Common myeloid progenitor, CD34-positive (primary cell): Measurements from ENCODE around the gene ATXN2.
"Not testable (repeated sequence)": the region's sequence is repeated elsewhere in the genome, so short reads cannot be mapped to it uniquely, and the experiment has no call there.

ENCODE experiments used
- CTCF ChIA-PET: fragments of 350-600 bp; sonication (Branson Sonifier 250); formaldehyde crosslinking; loops from one replicate; lab custom pipeline; 2021; ENCODE audit warnings: antibody characterized with exemption; lab: Charles Lee
- POLR2A ChIA-PET: fragments of 350-600 bp; sonication (Branson Sonifier 250); formaldehyde crosslinking; loops from one replicate; lab custom pipeline; 2021; ENCODE audit warnings: antibody characterized with exemption; lab: Charles Lee
- DNase-seq, 3 donors: peaks; one replicate each; pipeline versions ENCODE4 v3.0.0 to v3.0.0-alpha.2; 2013
- H3K27ac ChIP-seq, 2 experiments: 1 replicate in 1 of 2; 2 replicates in 1 of 2; pipeline ENCODE4 v1.7.0; 2013; ENCODE audit warnings: inconsistent platforms in 2 of 2, low read length in 2 of 2, mild to moderate bottlenecking in 2 of 2, low read depth in 1 of 2, moderate library complexity in 1 of 2; ENCODE audit not compliant: severe bottlenecking in 2 of 2, insufficient read depth in 1 of 2, poor library complexity in 1 of 2
- H3K27me3 ChIP-seq, 5 experiments: replicated peaks in 2 of 5; 1 replicate in 3 of 5; 2 replicates in 2 of 5; pipeline versions ENCODE4 v1.6.1 to v1.7.0; 2013; ENCODE audit warnings: low read length in 4 of 5, mild to moderate bottlenecking in 2 of 5, moderate library complexity in 2 of 5, inconsistent platforms in 1 of 5; ENCODE audit not compliant: insufficient read depth in 5 of 5, control insufficient read depth in 4 of 5
- H3K36me3 ChIP-seq, 4 experiments: 1 replicate in 2 of 4; 2 replicates in 2 of 4; pipeline versions ENCODE4 v1.6.1 to v1.7.0; 2013; ENCODE audit warnings: low read length in 3 of 4, control low read depth in 1 of 4, mild to moderate bottlenecking in 1 of 4; ENCODE audit not compliant: control insufficient read depth in 4 of 4, insufficient read depth in 4 of 4
- H3K4me1 ChIP-seq, 4 experiments: 1 replicate in 3 of 4; 2 replicates in 1 of 4; pipeline versions ENCODE4 v1.6.1 to v1.7.1; 2013; ENCODE audit warnings: low read length in 3 of 4, mild to moderate bottlenecking in 3 of 4, control low read depth in 1 of 4, inconsistent platforms in 1 of 4, moderate library complexity in 1 of 4; ENCODE audit not compliant: control insufficient read depth in 4 of 4, insufficient read depth in 4 of 4; ENCODE audit errors: control extremely low read depth in 1 of 4
- H3K4me3 ChIP-seq, 7 experiments: 1 replicate in 4 of 7; 2 replicates in 3 of 7; pipeline versions ENCODE4 v1.5.1 to v1.7.0; 2013; ENCODE audit warnings: mild to moderate bottlenecking in 7 of 7, low read length in 6 of 7, moderate library complexity in 6 of 7, inconsistent platforms in 2 of 7, low read depth in 2 of 7, control low read depth in 1 of 7; ENCODE audit not compliant: insufficient read depth in 4 of 7, control insufficient read depth in 1 of 7; ENCODE audit errors: extremely low read depth in 1 of 7
- H3K9me3 ChIP-seq, 5 experiments: 1 replicate in 4 of 5; 2 replicates in 1 of 5; pipeline versions ENCODE4 v1.6.1 to v1.7.1; 2013; ENCODE audit warnings: low read length in 4 of 5, mild to moderate bottlenecking in 2 of 5, inconsistent platforms in 1 of 5, low read depth in 1 of 5, moderate library complexity in 1 of 5; ENCODE audit not compliant: control insufficient read depth in 4 of 5, insufficient read depth in 2 of 5; ENCODE audit errors: control extremely low read depth in 1 of 5
- WGBS: methylation state at CpG from one replicate; pipeline ENCODE4 v1.1.5; 2013; ENCODE audit not compliant: insufficient coverage; 5-methylcytosine and 5-hydroxymethylcytosine counted together

ATXN2 gene

GRCh38 chr12:111405859-111406473, 193.1 kb downstream of the ATXN2 start, which contains the start of gene SH2B3:
Gene SH2B3 (plus strand): TSS chr12:111405923. CDS start chr12:111418146, 12,223 bp downstream.
- peak within 1 kb of the TSS; percentile 70 to 89 for H3K27ac ChIP-seq
- H3K4me1 ChIP-seq, result peaks cover 17 to 75% (median 72%) of the 10 kb centered on the region in 4 experiments
- H3K9me3 ChIP-seq, result no peaks in the 10 kb centered on the region
- WGBS, result 0% methylated on average over 66 of the region's 80 CpGs
- no peaks in the 10 kb centered on the region for H3K27me3 ChIP-seq
- CTCF ChIA-PET, result interaction anchor here (3.4 to 27.3 kb wide), 3 partner anchors 19 to 41 kb away, joined by 18 to 820 read pairs (median 194); no protein-coding TSS in a partner anchor
- POLR2A ChIA-PET, result interaction anchor here (1.8 kb wide), 1 partner anchor 24 kb away, joined by 8 read pairs; no protein-coding TSS in a partner anchor
- peak within 1 kb of the TSS; percentile 73 to 98 (median 87) for H3K4me3 ChIP-seq
- H3K36me3 ChIP-seq, result peaks cover 0 to 8% (median under 1%) of the 10 kb centered on the region in 4 experiments
- peak in 1 of 3 donors; percentile 39 for DNase-seq

DNA sequence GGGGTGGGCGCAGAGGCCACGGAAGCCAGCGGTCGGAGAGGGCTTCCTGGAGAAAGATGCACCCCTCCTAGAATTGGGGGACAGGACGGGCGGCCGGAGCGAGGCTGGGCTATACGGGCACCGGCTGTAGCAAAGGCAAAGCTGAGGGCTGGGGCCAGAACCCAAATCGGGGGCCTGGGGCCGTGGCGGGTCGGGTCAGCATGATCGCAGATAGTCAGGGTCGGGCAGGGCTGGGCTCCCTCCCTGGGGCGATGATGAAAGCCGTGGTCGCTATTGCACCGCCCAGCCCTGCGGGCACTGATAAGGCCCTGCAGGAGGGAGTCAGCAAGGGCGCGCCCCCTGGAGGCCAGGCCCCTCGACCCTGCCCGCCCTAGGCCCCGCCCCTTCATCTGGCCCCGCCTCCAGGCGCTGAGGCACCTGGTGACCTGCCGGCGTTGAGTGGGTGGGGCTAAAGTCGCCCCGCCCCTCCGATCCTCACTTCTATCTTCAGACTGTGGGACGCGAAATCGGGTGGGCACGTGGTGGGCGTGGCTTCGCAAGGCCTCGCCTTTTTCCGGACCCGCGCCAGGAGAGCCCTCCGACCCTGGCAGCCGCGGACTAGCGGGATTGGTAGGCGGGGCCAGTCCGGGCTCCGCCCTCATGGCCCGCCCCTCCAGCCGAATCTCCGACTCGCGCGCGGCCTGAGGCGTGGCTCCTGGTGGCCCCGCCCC, 193.8 kb downstream of the ATXN2 start:
- WGBS, result under 1% methylated on average over 53 of the region's 59 CpGs
- no peaks in the 10 kb centered on the region for H3K27me3 ChIP-seq
- H3K27ac ChIP-seq, result peak overlapping the region in 1 of 2 experiments; percentile 81
- H3K9me3 ChIP-seq, result no peaks in the 10 kb centered on the region
- peak overlapping the region; percentile 24 to 98 (median 73) for H3K4me3 ChIP-seq
- H3K36me3 ChIP-seq, result peaks cover 0 to 8% (median 0%) of the 10 kb centered on the region in 4 experiments
- H3K4me1 ChIP-seq, result peaks cover 17 to 68% (median 65%) of the 10 kb centered on the region in 4 experiments
- peak; percentile 97 to 98 (median 98) for DNase-seq
- CTCF ChIA-PET, result interaction anchor here (1.4 to 27.3 kb wide), 6 partner anchors 9 to 68 kb away, joined by 3 to 820 read pairs (median 15); no protein-coding TSS in a partner anchor
- POLR2A ChIA-PET, result interaction anchor here (1.1 to 1.9 kb wide), 3 partner anchors 25 to 40 kb away, joined by 6 to 8 read pairs (median 8); no protein-coding TSS in a partner anchor

DNA sequence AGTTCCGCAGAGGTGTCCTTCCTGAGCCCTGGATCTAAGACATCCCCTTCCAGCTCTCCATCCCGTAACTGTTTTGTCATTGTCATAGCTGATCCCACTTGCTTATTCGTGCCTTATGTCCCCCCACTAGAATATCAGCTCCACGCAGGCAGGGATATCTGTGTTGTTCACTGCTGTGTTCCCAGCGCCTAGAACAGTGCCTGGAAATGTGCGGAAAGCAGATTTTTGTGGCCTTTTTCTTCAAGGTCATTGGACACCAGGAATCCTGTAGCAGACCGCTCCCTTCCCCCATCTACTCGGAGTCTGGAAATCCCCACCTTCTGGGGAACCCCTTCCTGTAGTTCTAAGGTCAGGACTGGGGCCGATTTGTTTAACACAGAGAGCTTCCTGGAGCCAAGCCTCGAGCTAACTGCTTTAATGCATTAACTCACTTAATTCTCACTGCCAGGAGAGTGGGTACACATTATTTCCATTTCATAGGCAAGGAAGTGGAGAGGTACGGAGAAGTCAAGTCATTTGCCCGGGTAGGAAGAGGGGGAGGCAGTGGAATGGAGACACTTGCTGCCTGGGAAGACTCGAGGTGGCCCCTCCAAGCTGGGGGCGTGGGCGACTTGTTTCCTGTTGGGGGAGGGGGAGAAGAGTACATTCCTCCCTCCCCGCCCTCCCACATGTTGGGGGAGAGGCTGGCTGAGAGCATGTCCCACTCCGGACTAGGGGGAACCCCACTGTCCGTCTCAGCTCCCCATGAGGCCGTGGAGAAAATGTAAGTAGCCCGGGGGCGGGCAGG, 194.6 kb downstream of the ATXN2 start:
- ChIA-PET CTCF (interaction anchor here (1.0 to 27.3 kb wide), 6 partner anchors 8 to 69 kb away, joined by 3 to 820 read pairs (median 11); no protein-coding TSS in a partner anchor), POLR2A (interaction anchor here (1.1 to 1.9 kb wide), 3 partner anchors 26 to 41 kb away, joined by 6 to 8 read pairs (median 8); no protein-coding TSS in a partner anchor)
- Histone ChIP-seq H3K9me3 (no peaks in the 10 kb centered on the region), H3K4me1 (peaks cover 17 to 61% (median 58%) of the 10 kb centered on the region in 4 experiments), H3K4me3 (peak overlapping the region; percentile 24 to 93 (median 72)), H3K27ac (peak overlapping the region in 1 of 2 experiments; percentile 81), H3K36me3 (peaks cover 0 to 5% (median 0%) of the 10 kb centered on the region in 4 experiments), H3K27me3 (no peaks in the 10 kb centered on the region)
- 54% methylated on average over 7 of the region's 21 CpGs for WGBS
- DNase-seq, result peak in 1 of 3 donors; percentile 48

DNA sequence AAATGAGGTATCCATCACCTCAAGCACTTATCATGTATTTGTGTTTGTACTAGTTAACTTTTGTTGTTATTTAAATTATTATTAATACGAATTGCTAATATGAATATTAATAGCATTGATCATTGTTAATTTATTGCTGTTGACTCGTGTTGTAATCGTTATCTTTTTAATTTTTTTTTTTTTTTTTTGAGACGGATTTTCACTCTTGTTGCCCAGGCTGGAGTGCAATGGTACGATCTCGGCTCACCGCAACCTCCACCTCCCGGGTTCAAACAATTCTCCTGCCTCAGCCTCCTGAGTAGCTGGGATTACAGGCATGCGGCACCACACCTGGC, 196.7 kb downstream of the ATXN2 start:
- POLR2A ChIA-PET, result interaction anchor here (0.5 to 1.4 kb wide), 5 partner anchors 25 to 155 kb away, joined by 3 to 5 read pairs (median 3); no protein-coding TSS in a partner anchor
- no CpG with 5 or more reads among the region's 9 CpGs for WGBS
- H3K27ac ChIP-seq, result not testable (repeated sequence)

More for the DNA sequence above, 196.7 kb downstream of the ATXN2 start:
- peaks cover 6 to 55% (median 45%) of the 10 kb centered on the region in 4 experiments for H3K4me1 ChIP-seq
- H3K4me3 ChIP-seq, DNase-seq, H3K36me3 ChIP-seq, H3K27me3 ChIP-seq, H3K9me3 ChIP-seq: not testable (repeated sequence)
- CTCF ChIA-PET, result interaction anchor here (1.0 to 27.3 kb wide), 7 partner anchors 10 to 78 kb away, joined by 3 to 820 read pairs (median 5); no protein-coding TSS in a partner anchor
